Measurements from ENCODE around the gene TRAPPC6A. TPM values are rescaled to one million over a fixed set of nuclear protein-coding genes. Genes with fewer than 3 reads are reported as not detected.

Gene TRAPPC6A
- total and polyA plus RNA-seq, 2 of the 4 experiments (the other 2 are of a cell fraction): 4.1 to 13.4 TPM

DNA sequence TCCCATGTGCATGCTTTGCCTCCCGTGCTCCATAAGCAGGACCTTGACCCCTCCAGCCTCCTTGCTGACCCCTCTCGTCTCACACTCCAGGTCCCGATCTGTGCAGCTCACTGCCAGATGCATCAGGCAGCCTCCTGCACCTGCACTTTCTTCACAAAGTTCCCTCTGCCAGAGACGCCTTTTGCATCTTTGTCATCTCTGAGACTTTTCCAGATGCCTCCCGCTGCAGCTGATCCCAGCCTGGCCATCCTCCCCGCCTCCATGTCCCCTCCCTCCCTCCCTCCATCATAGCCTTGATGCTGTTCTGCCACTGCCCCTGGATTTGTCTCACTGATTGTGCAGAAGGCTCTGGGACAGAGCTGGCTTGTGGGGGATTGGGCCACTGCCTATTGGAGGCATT lies 55.2 kb downstream of the TRAPPC6A start:
- Histone ChIP-seq H3K79me1 (ENCODE audit: low read depth in 1 of 2, low read length in 2 of 2) (peaks cover 40 to 86% of the 10 kb centered on the region in 2 experiments), H4K5ac (ENCODE audit: low read depth, low read length) (no peak overlapping the region), H3K23ac (ENCODE audit: low read depth, low read length) (no peak overlapping the region), H3K56ac (ENCODE audit: extremely low read depth, insufficient read depth, low read length) (no peak overlapping the region), H2AK5ac (ENCODE audit: low read depth, low read length) (no peak overlapping the region), H4K91ac (ENCODE audit: insufficient read depth, low read depth, low read length) (no peak overlapping the region), H2BK120ac (ENCODE audit: low read depth, low read length) (no peak overlapping the region), H2AFZ (replicated peaks; ENCODE audit: low read length, poor library complexity) (no peak overlapping the region), H3K27ac (ENCODE audit: insufficient read depth, low read length) (no peak overlapping the region), H4K20me1 (ENCODE audit: insufficient read depth, low read length) (peaks cover 82% of the 10 kb centered on the region), H3K36me3 (ENCODE audit: control insufficient read depth, insufficient read depth, low read length) (peaks cover 2% of the 10 kb centered on the region; the same call in 1 of the 2 replicates), H3K4me3 (ENCODE audit: insufficient read depth, low read depth, low read length) (no peak overlapping the region), H3K9ac (ENCODE audit: low read depth, low read length) (no peak overlapping the region), H3K4ac (ENCODE audit: low read depth, low read length) (no peak overlapping the region), H3K4me1 (ENCODE audit: control insufficient read depth, insufficient read depth, low read length) (no peaks in the 10 kb centered on the region), H3K9me3 (ENCODE audit: control insufficient read depth, insufficient read depth, low read length) (no peaks in the 10 kb centered on the region), H3K9me1 (ENCODE audit: insufficient read depth, low read length) (peaks cover 3% of the 10 kb centered on the region; the same call in 1 of the 2 replicates), H2BK5ac (ENCODE audit: low read depth, low read length, poor library complexity, severe bottlenecking) (no peak overlapping the region), H3K18ac (ENCODE audit: low read depth, low read length) (no peak overlapping the region), H2AK9ac (replicated peaks; ENCODE audit: low read depth, low read length, poor library complexity) (no peak overlapping the region), H4K8ac (ENCODE audit: low read depth in 2 of 2, low read length in 2 of 2) (no peak overlapping the region), H2BK20ac (ENCODE audit: low read depth, low read length) (no peak overlapping the region), H3K4me2 (ENCODE audit: low read depth, low read length) (no peak overlapping the region), H3K14ac (replicated peaks; ENCODE audit: low read depth, low read length) (no peak overlapping the region), H3K27me3 (ENCODE audit: control insufficient read depth, insufficient read depth, low read length) (no peaks in the 10 kb centered on the region), H2BK15ac (ENCODE audit: low read depth, low read length) (no peak overlapping the region)
- no peak for DNase-seq
- in situ Hi-C loops (cut with MboI; ENCODE audit: low sequenced_read_pairs): no loop called here
- intact Hi-C loops (cut with micrococcal nuclease): no loop called here
- ATAC-seq (ENCODE audit: low read depth): no peak
- TF ChIP-seq SMC3 (IDR thresholded peaks at IDR 0.05; ENCODE audit: low read depth, low read length): no peak
- dilution Hi-C loops (cut with HindIII; ENCODE audit: low sequenced_read_pairs, unreplicated experiment): no loop called here
- ChIA-PET POLR2A (ENCODE audit: unreplicated experiment) (no interaction called here), CTCF (no interaction called here)
- 69% methylated on average over 3 of the region's 6 CpGs; no CpG with 5 or more reads in 1 of the 2 experiments for WGBS, 2 experiments (ENCODE audit: extremely low coverage in 2 of 2, insufficient read length in 1 of 2)
- no TSS peak for BruUV-seq (replicated peaks)

All from IMR-90 (cell line).